H1 (cell line): ENCODE results near the gene GAS7. TPM values are rescaled to one million over a fixed set of nuclear protein-coding genes. Genes with fewer than 3 reads are reported as not detected.

Source experiments
- CTCF ChIA-PET: fragments of 300-600 bp; sonication (Branson Sonifier 250); formaldehyde crosslinking; loops from one replicate; lab custom pipeline; 2021; ENCODE audit not compliant: partially characterized antibody; lab: Charles Lee
- POLR2A ChIA-PET: fragments of 300-600 bp; sonication (Branson Sonifier 250); formaldehyde crosslinking; loops from one replicate; lab custom pipeline; 2021; ENCODE audit warnings: inconsistent platforms; ENCODE audit not compliant: partially characterized antibody; lab: Charles Lee
- DNase-seq, 2 experiments: peaks; one replicate each; pipeline versions ENCODE4 v3.0.0 to v3.0.0-alpha.2; 2010 to 2022; ENCODE audit warnings: low spot score in 2 of 2, low read depth in 1 of 2, mixed read lengths in 1 of 2
- FAIRE-seq: peaks from 2 replicates; lab custom pipeline; 2011; peaks lifted over from hg19 to GRCh38; lab: Jason Lieb, UNC
- H2AFZ ChIP-seq: 2 replicates; pipeline ENCODE4 v1.8.1; 2012; ENCODE audit warnings: low read length, inconsistent platforms
- H2AK5ac ChIP-seq: 2 replicates; pipeline ENCODE4 v1.6.1; 2013; ENCODE audit warnings: low read depth, low read length
- H2BK120ac ChIP-seq: replicated peaks from 2 replicates; pipeline ENCODE3; 2013; ENCODE audit warnings: low read depth, low read length, inconsistent platforms
- H2BK12ac ChIP-seq: 2 replicates; pipeline ENCODE4 v1.6.1; 2013; ENCODE audit warnings: low read depth, low read length
- H2BK15ac ChIP-seq: 2 replicates; pipeline ENCODE4 v1.6.1; 2013; ENCODE audit warnings: low read length
- H2BK20ac ChIP-seq: 2 replicates; pipeline ENCODE4 v1.6.1; 2013; ENCODE audit warnings: low read length
- H2BK5ac ChIP-seq: 2 replicates; pipeline ENCODE4 v1.6.1; 2013; ENCODE audit warnings: low read depth, low read length
- H3K14ac ChIP-seq: 2 replicates; pipeline ENCODE4 v1.6.1; 2013; ENCODE audit warnings: inconsistent platforms; ENCODE audit not compliant: insufficient read length
- H3K18ac ChIP-seq: 2 replicates; pipeline ENCODE4 v1.6.1; 2013; ENCODE audit warnings: low read length; ENCODE audit errors: extremely low read depth
- H3K23ac ChIP-seq: 2 replicates; pipeline ENCODE4 v1.6.1; 2013; ENCODE audit warnings: inconsistent platforms; ENCODE audit not compliant: insufficient read length
- H3K23me2 ChIP-seq: 2 replicates; pipeline ENCODE4 v1.6.1; 2013; ENCODE audit warnings: low read depth, low read length
- H3K27ac ChIP-seq: 2 replicates; pipeline ENCODE4 v1.6.1; 2011; ENCODE audit warnings: low read depth, low read length, inconsistent platforms
- H3K27me3 ChIP-seq, 4 experiments: replicated peaks in 1 of 4; 1 replicate in 1 of 4; 2 replicates in 3 of 4; pipeline versions ENCODE4 v1.6.1 to v1.8.1; 2011 to 2013; ENCODE audit warnings: low read length in 3 of 4, mild to moderate bottlenecking in 3 of 4, inconsistent platforms in 2 of 4, mixed read lengths in 2 of 4, moderate library complexity in 1 of 4; ENCODE audit not compliant: control insufficient read depth in 3 of 4, insufficient read depth in 3 of 4; ENCODE audit errors: extremely low read depth in 1 of 4
- H3K36me3 ChIP-seq, 4 experiments: 2 replicates each; pipeline versions ENCODE4 v1.6.1 to v1.8.1; 2011 to 2013; ENCODE audit warnings: mild to moderate bottlenecking in 4 of 4, low read length in 3 of 4, moderate library complexity in 2 of 4, control low read depth in 1 of 4, inconsistent platforms in 1 of 4; ENCODE audit not compliant: insufficient read depth in 4 of 4, control insufficient read depth in 2 of 4
- H3K4ac ChIP-seq: replicated peaks from 2 replicates; pipeline ENCODE3; 2013; ENCODE audit warnings: low read length, low read depth, mixed read lengths, inconsistent platforms; ENCODE audit not compliant: insufficient read length
- H3K4me1 ChIP-seq, 4 experiments: replicated peaks in 1 of 4; 1 replicate in 1 of 4; 2 replicates in 3 of 4; pipeline versions ENCODE4 v1.6.1 to v1.8.1; 2011 to 2013; ENCODE audit warnings: low read length in 3 of 4, inconsistent platforms in 2 of 4, mixed read lengths in 1 of 4; ENCODE audit not compliant: insufficient read depth in 4 of 4, control insufficient read depth in 3 of 4
- H3K4me2 ChIP-seq, 2 experiments: 2 replicates each; pipeline versions ENCODE4 v1.6.1 to v1.8.1; 2011 to 2013; ENCODE audit warnings: low read depth in 2 of 2, low read length in 2 of 2, control low read depth in 1 of 2, inconsistent platforms in 1 of 2, mild to moderate bottlenecking in 1 of 2; ENCODE audit not compliant: insufficient read depth in 1 of 2
- H3K4me3 ChIP-seq, 4 experiments: fragments of 200-600, 300-600 bp in 1 of 4; sonication (generic), shearing (Covaris generic), sonication (Bioruptor Twin) in 1 of 4; 2 replicates each; pipeline versions ENCODE4 v1.5.1 to v1.8.1; 2011 to 2016; ENCODE audit warnings: low read length in 4 of 4, low read depth in 3 of 4, control low read depth in 2 of 4, inconsistent platforms in 2 of 4, mild to moderate bottlenecking in 2 of 4, mixed read lengths in 1 of 4, moderate library complexity in 1 of 4; ENCODE audit not compliant: insufficient read depth in 2 of 4; ENCODE audit errors: extremely low read depth in 1 of 4
- H3K56ac ChIP-seq: replicated peaks from 2 replicates; pipeline ENCODE3; 2013; ENCODE audit warnings: low read depth, mild to moderate bottlenecking, mixed read lengths, low read length, inconsistent platforms; ENCODE audit not compliant: insufficient read length
- H3K79me1 ChIP-seq: 2 replicates; pipeline ENCODE4 v1.6.1; 2013; ENCODE audit warnings: low read depth, low read length, control low read depth
- H3K79me2 ChIP-seq, 2 experiments: 2 replicates each; pipeline versions ENCODE4 v1.6.1 to v1.8.1; 2012 to 2013; ENCODE audit warnings: low read length in 2 of 2, mild to moderate bottlenecking in 2 of 2, inconsistent platforms in 1 of 2; ENCODE audit not compliant: insufficient read depth in 2 of 2, control insufficient read depth in 1 of 2
- H3K9ac ChIP-seq, 4 experiments: replicated peaks in 1 of 4; 1 replicate in 1 of 4; 2 replicates in 3 of 4; pipeline versions ENCODE4 v1.6.1 to v1.8.1; 2011 to 2013; ENCODE audit warnings: low read depth in 3 of 4, low read length in 3 of 4, control low read depth in 2 of 4, mild to moderate bottlenecking in 2 of 4, moderate library complexity in 2 of 4, inconsistent platforms in 1 of 4; ENCODE audit errors: extremely low read depth in 1 of 4
- H3K9me3 ChIP-seq, 2 experiments: 2 replicates each; pipeline versions ENCODE4 v1.6.1 to v1.8.1; 2012 to 2013; ENCODE audit warnings: mild to moderate bottlenecking in 2 of 2, moderate library complexity in 2 of 2, control low read depth in 1 of 2, inconsistent platforms in 1 of 2, low read depth in 1 of 2, low read length in 1 of 2, mixed read lengths in 1 of 2; ENCODE audit not compliant: insufficient read depth in 2 of 2
- H4K20me1 ChIP-seq, 2 experiments: replicated peaks in 1 of 2; 2 replicates each; pipeline versions ENCODE3 to v1.8.1; 2011 to 2013; ENCODE audit warnings: inconsistent platforms in 2 of 2, low read length in 2 of 2, mild to moderate bottlenecking in 1 of 2; ENCODE audit not compliant: insufficient read depth in 2 of 2, control insufficient read depth in 1 of 2
- H4K5ac ChIP-seq: 2 replicates; pipeline ENCODE4 v1.6.1; 2013; ENCODE audit warnings: low read length, low read depth, mixed read lengths, inconsistent platforms; ENCODE audit not compliant: insufficient read length
- H4K8ac ChIP-seq: 2 replicates; pipeline ENCODE4 v1.8.0; 2013; ENCODE audit warnings: mild to moderate bottlenecking, moderate library complexity, low read length, inconsistent platforms; ENCODE audit not compliant: insufficient read depth; ENCODE audit errors: extremely low read depth
- H4K91ac ChIP-seq: replicated peaks from 2 replicates; pipeline ENCODE3; 2013; ENCODE audit warnings: low read length, mixed read lengths, inconsistent platforms; ENCODE audit not compliant: insufficient read length
- CBX5 ChIP-seq: fragments of 300-800, 300-1000 bp; sonication (generic); IDR thresholded peaks from 2 replicates; pipeline ENCODE4 v1.7.1; 2016; ENCODE audit warnings: antibody characterized with exemption, low read length, low read depth
- EGR1 ChIP-seq: IDR thresholded peaks from 2 replicates; pipeline ENCODE4 v1.6.1; 2011; ENCODE audit warnings: low read depth, low read length, borderline replicate concordance
- MAX ChIP-seq: IDR thresholded peaks from 2 replicates; pipeline ENCODE4 v1.6.1; 2012; ENCODE audit warnings: inconsistent platforms
- NANOG ChIP-seq: IDR thresholded peaks from 2 replicates; pipeline ENCODE4 v1.6.1; 2011; ENCODE audit warnings: low read length, low read depth, mild to moderate bottlenecking, inconsistent platforms; ENCODE audit not compliant: insufficient read depth, poor library complexity, severe bottlenecking
- NRF1 ChIP-seq: IDR thresholded peaks from 2 replicates; pipeline ENCODE4 v1.6.1; 2011; ENCODE audit warnings: mild to moderate bottlenecking, low read depth, low read length, improper control_type of control experiment
- PHF8 ChIP-seq: fragments of 200-600 bp; sonication (generic); conservative IDR thresholded peaks from 2 replicates; pipeline ENCODE4 v1.7.1; 2012; ENCODE audit warnings: low read depth, mild to moderate bottlenecking, inconsistent platforms, low read length, moderate library complexity
- RXRA ChIP-seq: IDR thresholded peaks from 2 replicates; pipeline ENCODE4 v1.6.1; 2011; ENCODE audit warnings: low read depth, mild to moderate bottlenecking, low read length, moderate library complexity; ENCODE audit not compliant: insufficient read depth
- SIN3A ChIP-seq, 2 experiments: IDR thresholded peaks in 1 of 2; conservative IDR thresholded peaks in 1 of 2; 2 replicates each; pipeline ENCODE4 v1.6.1; 2011 to 2012; ENCODE audit warnings: low read length in 2 of 2, improper control_type of control experiment in 1 of 2, low read depth in 1 of 2, mild to moderate bottlenecking in 1 of 2
- SIRT6 ChIP-seq: IDR thresholded peaks from one replicate; pipeline ENCODE4 v1.7.1; 2012; ENCODE audit warnings: low read length, inconsistent platforms
- TAF7 ChIP-seq: optimal IDR thresholded peaks from 2 replicates; pipeline ENCODE3; 2011; ENCODE audit warnings: low read depth, mild to moderate bottlenecking, inconsistent platforms, low read length, moderate library complexity, borderline replicate concordance
- ZNF274 ChIP-seq: IDR thresholded peaks from 2 replicates; pipeline ENCODE4 v1.7.0; 2012; ENCODE audit warnings: low read length, borderline replicate concordance; ENCODE audit errors: extremely low read depth
- WGBS, 2 experiments: shearing (Covaris generic) in 1 of 2; methylation state at CpG; one replicate each; pipeline versions ENCODE4 v1.1.6 to v1.1.7; 2013 to 2015; ENCODE audit warnings: low lambda C conversion rate in 2 of 2, mixed read lengths in 2 of 2, inconsistent platforms in 1 of 2, low coverage in 1 of 2, missing lambda C conversion rate in 1 of 2; ENCODE audit not compliant: insufficient replicate concordance in 2 of 2, insufficient coverage in 1 of 2, insufficient read length in 1 of 2; ENCODE audit errors: extremely low coverage in 1 of 2, missing lambda C conversion rate in 1 of 2; 5-methylcytosine and 5-hydroxymethylcytosine counted together
- polyA plus RNA-seq, 7 experiments: library from polyadenylated mRNA; depleted of rRNA in 3 of 7; stranded (reverse) in 5 of 7; unstranded in 2 of 7; fragments of >200 nt in 5 of 7; fragments of 200-250 nt in 2 of 7; gene quantifications; 1 replicate in 5 of 7; 2 replicates in 1 of 7; 4 replicates in 1 of 7; pipeline versions ENCODE4 v1.2.1 to v1.2.3, GENCODE V29; 2011 to 2013; ENCODE audit warnings: missing spikeins in 2 of 7, mixed read lengths in 2 of 7
- total RNA-seq: library from RNA; stranded (reverse); fragmentation: NEBNext Ultra II Directional; extraction: Animal tissue kit (Norgen Biotek cat#: 25700); gene quantifications from 2 replicates; pipeline ENCODE4 v1.2.1, GENCODE V29; 2021

GAS7 gene
- total and polyA plus RNA-seq, 2 of the 8 experiments (the other 6 are each of a cell fraction or from before 2014, with no cell fraction given) = 5.0 to 14.5 TPM

- H3K79me1 ChIP-seq = no peaks in the 10 kb centered on the region
- H3K4ac ChIP-seq = no peak overlapping the region
- TF ChIP-seq NANOG (no peak), CBX5 (no peak), RXRA (no peak), SIN3A (conservative IDR thresholded peaks at IDR 0.05 in 1 of 2, IDR thresholded peaks at IDR 0.05 in 1 of 2; ENCODE audit: low read depth in 1 of 2, low read length in 2 of 2) (no peak), TAF7 (no peak), MAX (no peak), ZNF274 (no peak), NRF1 (no peak), EGR1 (no peak), SIRT6 (no peak), PHF8 (no peak)
- TF ChIP-seq, all 59 proteins: peak for 0
- H3K9me3 ChIP-seq = no peaks in the 10 kb centered on the region
- no peaks in the 10 kb centered on the region for H3K4me1 ChIP-seq
- 84% methylated on average over 8 of the region's 8 CpGs; no CpG with 5 or more reads in 1 of the 2 experiments for WGBS, 2 experiments
- H2BK12ac ChIP-seq = no peak overlapping the region
- no peaks in the 10 kb centered on the region for H4K20me1 ChIP-seq
- H2AK5ac ChIP-seq = no peak overlapping the region
- H3K79me2 ChIP-seq = no peaks in the 10 kb centered on the region
- H3K4me2 ChIP-seq = no peak overlapping the region
- H4K5ac ChIP-seq = no peak overlapping the region
- H2BK15ac ChIP-seq = no peak overlapping the region
- no peak overlapping the region for H3K27ac ChIP-seq
- no peak overlapping the region for H3K23ac ChIP-seq
- H3K18ac ChIP-seq = no peak overlapping the region
- no peak overlapping the region for H2BK20ac ChIP-seq
- H3K4me3 ChIP-seq = no peak overlapping the region
- H3K27me3 ChIP-seq = no peaks in the 10 kb centered on the region
- H2BK120ac ChIP-seq = no peak overlapping the region
- H3K14ac ChIP-seq = no peak overlapping the region
- DNase-seq (no peak), FAIRE-seq (no peak)
- H3K56ac ChIP-seq = no peak overlapping the region
- no peaks in the 10 kb centered on the region for H3K36me3 ChIP-seq
- H3K9ac ChIP-seq = no peak overlapping the region
- H3K23me2 ChIP-seq = no peaks in the 10 kb centered on the region
- ChIA-PET CTCF (interaction anchor here (1.6 kb wide), 1 partner anchor 121 kb away, joined by 3 read pairs; no protein-coding TSS in a partner anchor), POLR2A (no interaction called here)
- no peak overlapping the region for H2BK5ac ChIP-seq
- H4K91ac ChIP-seq = no peak overlapping the region
- H4K8ac ChIP-seq = no peak overlapping the region
- no peak overlapping the region for H2AFZ ChIP-seq
Observed at GRCh38 chr17:10102817-10103216, 95.6 kb downstream of the GAS7 start.
